NB4 (cell line): ENCODE measurements around the gene NT5DC3.

ENCODE experiments used
- DNase-seq: peaks from one replicate; pipeline ENCODE4 v3.0.0; 2010; ENCODE audit warnings: low read depth
- H3K4me3 ChIP-seq: one replicate; pipeline ENCODE4 v1.5.1; 2011; ENCODE audit warnings: mild to moderate bottlenecking, low read depth, low read length, moderate library complexity
- MYC ChIP-seq: IDR thresholded peaks from 2 replicates; pipeline ENCODE4 v1.6.1; 2011; ENCODE audit warnings: low read depth, low read length
- POLR2A ChIP-seq: IDR thresholded peaks from 2 replicates; pipeline ENCODE4 v1.6.1; 2011; ENCODE audit warnings: mild to moderate bottlenecking; ENCODE audit not compliant: insufficient read length; ENCODE audit errors: extremely low read depth
- TF ChIP-seq, protein P1 (sequence below): IDR thresholded peaks from one replicate; pipeline ENCODE4 v1.5.1; 2012; ENCODE audit warnings: low read depth, low read length
- TF ChIP-seq, protein P2 (sequence below): IDR thresholded peaks from 2 replicates; pipeline ENCODE4 v1.6.1; 2011; ENCODE audit warnings: low read depth, low read length

Gene NT5DC3

DNA sequence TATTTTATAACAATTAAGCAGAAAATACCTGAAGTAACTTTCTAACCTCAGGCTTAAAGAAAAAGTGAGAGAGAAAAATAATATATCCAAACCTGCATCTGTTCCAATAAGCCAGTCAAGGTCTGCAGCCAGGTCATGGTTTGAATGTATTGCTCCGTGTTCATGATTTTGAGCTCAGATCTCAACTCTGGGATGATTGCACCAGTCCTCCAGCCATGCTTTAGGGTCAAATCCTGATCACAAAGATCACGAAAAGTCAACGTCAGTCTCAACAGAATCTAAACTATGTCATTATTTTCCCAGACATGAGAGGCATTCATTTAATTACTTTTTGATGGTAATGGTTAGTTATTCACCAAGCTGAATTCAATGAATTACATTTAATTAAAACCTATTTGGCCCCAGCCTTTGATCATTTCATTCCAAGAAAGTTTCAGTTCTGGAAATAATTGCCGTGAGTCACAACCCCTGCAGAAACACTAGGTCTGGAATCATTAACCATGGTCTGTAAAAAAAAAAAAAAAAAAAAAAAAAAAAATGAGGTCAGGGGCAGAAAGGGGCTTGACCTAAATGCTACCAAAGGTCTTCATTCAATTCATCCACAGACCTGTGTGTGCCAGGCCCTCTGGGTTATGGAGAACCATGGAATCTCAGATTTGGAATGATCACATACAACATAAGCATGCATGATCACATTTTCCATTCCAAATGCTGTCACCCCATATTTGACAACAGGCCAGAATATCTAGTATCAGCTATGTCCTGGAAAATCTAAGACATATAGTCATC, 55.6 kb downstream of the NT5DC3 start:
- H3K4me3 ChIP-seq, result no peak overlapping the region
- TF ChIP-seq, protein P1, sequence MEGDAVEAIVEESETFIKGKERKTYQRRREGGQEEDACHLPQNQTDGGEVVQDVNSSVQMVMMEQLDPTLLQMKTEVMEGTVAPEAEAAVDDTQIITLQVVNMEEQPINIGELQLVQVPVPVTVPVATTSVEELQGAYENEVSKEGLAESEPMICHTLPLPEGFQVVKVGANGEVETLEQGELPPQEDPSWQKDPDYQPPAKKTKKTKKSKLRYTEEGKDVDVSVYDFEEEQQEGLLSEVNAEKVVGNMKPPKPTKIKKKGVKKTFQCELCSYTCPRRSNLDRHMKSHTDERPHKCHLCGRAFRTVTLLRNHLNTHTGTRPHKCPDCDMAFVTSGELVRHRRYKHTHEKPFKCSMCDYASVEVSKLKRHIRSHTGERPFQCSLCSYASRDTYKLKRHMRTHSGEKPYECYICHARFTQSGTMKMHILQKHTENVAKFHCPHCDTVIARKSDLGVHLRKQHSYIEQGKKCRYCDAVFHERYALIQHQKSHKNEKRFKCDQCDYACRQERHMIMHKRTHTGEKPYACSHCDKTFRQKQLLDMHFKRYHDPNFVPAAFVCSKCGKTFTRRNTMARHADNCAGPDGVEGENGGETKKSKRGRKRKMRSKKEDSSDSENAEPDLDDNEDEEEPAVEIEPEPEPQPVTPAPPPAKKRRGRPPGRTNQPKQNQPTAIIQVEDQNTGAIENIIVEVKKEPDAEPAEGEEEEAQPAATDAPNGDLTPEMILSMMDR, result no peak
- TF ChIP-seq, protein P2, sequence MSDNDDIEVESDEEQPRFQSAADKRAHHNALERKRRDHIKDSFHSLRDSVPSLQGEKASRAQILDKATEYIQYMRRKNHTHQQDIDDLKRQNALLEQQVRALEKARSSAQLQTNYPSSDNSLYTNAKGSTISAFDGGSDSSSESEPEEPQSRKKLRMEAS, result no peak
- TF ChIP-seq POLR2A, result no peak
- no peak for TF ChIP-seq MYC
- no peak for DNase-seq

DNA sequence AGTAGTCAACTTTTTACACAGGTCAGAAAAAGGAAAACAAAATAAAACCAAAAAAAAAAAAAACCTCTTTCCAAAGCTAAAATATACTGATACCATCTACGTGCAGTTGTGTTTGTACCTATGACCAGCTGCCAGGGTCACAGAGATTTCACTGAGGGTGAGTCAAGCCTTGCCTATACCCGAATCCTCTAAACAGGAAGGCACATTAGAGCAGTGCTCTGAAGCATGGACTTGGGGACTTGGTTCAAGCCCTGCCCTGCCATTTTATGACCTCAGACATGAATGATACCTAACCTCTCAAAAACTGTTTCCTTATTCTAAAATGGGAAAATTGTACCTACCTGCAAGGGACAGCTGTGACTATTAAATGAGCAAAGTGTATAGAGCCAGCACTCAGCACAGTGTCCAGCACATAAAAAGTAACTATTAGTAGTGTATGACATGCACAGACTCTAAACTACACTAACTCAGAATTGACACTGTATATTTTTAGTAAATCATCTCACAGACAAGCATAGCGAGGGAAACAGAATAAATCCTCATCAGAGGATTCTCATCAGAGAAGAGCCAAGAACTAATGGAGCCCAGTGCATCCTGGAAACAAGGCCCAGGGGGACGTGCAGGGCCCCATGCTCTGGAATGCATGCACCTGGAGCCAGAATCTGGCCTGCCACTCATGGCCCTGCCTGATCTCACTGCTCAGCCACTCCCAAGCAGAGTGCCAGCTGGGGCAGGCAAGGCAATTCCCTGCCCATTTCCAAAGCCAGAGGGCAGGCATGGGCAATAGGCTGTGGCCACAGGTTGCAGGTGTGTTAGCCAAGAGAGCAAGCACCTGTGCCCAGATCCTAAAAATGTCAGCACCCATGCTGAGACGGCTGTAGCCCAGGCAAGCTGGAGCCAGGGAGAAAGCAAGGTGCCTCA, 57.0 kb downstream of the NT5DC3 start:
- no peak for DNase-seq
- H3K4me3 ChIP-seq, result no peak overlapping the region
- TF ChIP-seq MYC (no peak), POLR2A (no peak)
- TF ChIP-seq, protein P2, result no peak
- TF ChIP-seq, protein P1, result no peak

DNA sequence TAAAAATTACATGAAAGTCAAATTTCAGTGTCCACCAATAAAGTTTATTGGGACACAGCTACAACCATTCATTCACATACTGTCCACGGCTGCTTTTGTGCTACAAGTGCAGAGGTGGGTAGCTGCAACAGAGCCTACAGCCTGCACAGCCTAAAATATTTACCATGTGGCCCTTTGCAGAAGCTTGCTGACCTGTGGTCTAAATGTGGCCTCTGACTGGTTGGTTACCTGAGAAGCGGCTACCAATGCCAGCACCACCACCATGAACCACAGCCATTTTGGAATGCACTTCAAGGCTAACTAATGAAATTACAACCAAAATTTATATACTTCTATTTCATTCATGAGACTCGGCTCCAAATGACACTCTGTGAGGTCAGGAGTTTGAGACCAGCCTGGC, 58.6 kb downstream of the NT5DC3 start:
- TF ChIP-seq, protein P1, result no peak
- TF ChIP-seq MYC (no peak), POLR2A (no peak)
- TF ChIP-seq, protein P2, result no peak
- no peak overlapping the region for H3K4me3 ChIP-seq

DNA sequence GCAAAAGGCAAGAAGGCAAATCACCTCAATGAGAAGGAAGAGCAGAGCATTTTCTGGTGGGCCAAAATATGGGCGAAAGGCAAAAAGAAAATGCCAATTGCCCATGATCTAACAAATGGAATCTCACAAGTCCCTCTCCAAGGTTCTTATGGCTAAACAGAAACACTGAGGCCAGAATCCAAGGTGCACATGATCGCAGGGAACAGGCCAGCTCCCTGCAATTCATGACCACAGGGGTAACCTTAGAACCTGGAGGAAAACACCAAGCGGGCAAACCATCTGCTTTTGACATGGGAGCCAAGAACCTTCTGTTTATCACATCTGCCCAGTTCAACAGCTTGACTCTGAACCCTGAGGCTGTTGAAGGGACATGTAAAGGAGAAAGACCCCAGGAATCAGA, 60.0 kb downstream of the NT5DC3 start:
- H3K4me3 ChIP-seq, result no peak overlapping the region
- TF ChIP-seq MYC (no peak), POLR2A (no peak)
- TF ChIP-seq, protein P1, result no peak
- TF ChIP-seq, protein P2, result no peak
- no peak for DNase-seq

More for the DNA sequence above, 58.6 kb downstream of the NT5DC3 start:
- DNase-seq, result no peak

DNA sequence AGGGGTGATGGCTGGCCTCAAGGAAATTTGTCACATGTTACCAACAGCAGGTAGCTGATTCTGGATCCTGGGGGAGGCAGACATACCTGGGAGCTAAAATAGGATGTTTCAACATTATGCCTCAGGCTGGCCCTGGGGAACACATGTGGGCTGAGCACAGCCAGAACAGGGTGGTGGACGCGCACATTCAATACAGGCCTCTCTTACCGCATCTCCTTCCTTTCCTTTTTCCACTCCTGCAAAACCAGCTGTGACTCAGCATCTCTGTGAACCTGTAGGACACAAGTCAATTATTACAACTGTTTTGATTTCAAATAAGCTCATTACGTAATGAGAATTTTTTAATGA, 61.0 kb downstream of the NT5DC3 start:
- H3K4me3 ChIP-seq, result no peak overlapping the region
- TF ChIP-seq, protein P2, result no peak
- no peak for TF ChIP-seq MYC
- TF ChIP-seq, protein P1, result no peak
- TF ChIP-seq POLR2A, result no peak
- DNase-seq, result no peak
